OCI-M2 (cell line): ENCODE measurements around the gene IFRD1.
A peak's percentile ranks its signal among the peaks of the same experiment; 100 is the strongest.

Source experiments
- DNase-seq: peaks from one replicate; lab custom pipeline; 2025; ENCODE audit not compliant: unreplicated experiment; lab: John Stamatoyannopoulos, UW

The IFRD1 gene

GRCh38 chr7:112487457-112488263, 37.4 kb downstream of the IFRD1 start:
- no peak for DNase-seq

GRCh38 chr7:112488264-112488552, 37.9 kb downstream of the IFRD1 start:
- DNase-seq: no peak

GRCh38 chr7:112492186-112492585, 41.9 kb downstream of the IFRD1 start:
- no peak for DNase-seq

GRCh38 chr7:112494656-112495055, 44.4 kb downstream of the IFRD1 start:
- DNase-seq: no peak

GRCh38 chr7:112495156-112495788, 45.0 kb downstream of the IFRD1 start:
- no peak for DNase-seq

GRCh38 chr7:112495810-112496462, 45.7 kb downstream of the IFRD1 start:
- DNase-seq: no peak

GRCh38 chr7:112497481-112497880, 47.2 kb downstream of the IFRD1 start:
- DNase-seq: no peak

- DNase-seq: no peak
These were observed 50.4 kb downstream of the IFRD1 start for GRCh38 chr7:112500619-112501018.

GRCh38 chr7:112501801-112502503, 51.7 kb downstream of the IFRD1 start:
- DNase-seq: no peak

- DNase-seq: no peak
These were observed 52.4 kb downstream of the IFRD1 start for GRCh38 chr7:112502700-112503099.

GRCh38 chr7:112503361-112503972, 53.2 kb downstream of the IFRD1 start:
- DNase-seq: peak; percentile 70

GRCh38 chr7:112504093-112504695, 53.9 kb downstream of the IFRD1 start:
- no peak for DNase-seq

- no peak for DNase-seq
These were observed 55.2 kb downstream of the IFRD1 start for GRCh38 chr7:112505495-112505894.

- DNase-seq: no peak
These were observed 58.1 kb downstream of the IFRD1 start for GRCh38 chr7:112508404-112508803.

GRCh38 chr7:112509402-112509801, 59.1 kb downstream of the IFRD1 start:
- no peak for DNase-seq

- DNase-seq: no peak
These were observed 59.9 kb downstream of the IFRD1 start for GRCh38 chr7:112510001-112510742.

- no peak for DNase-seq
These were observed 60.5 kb downstream of the IFRD1 start for GRCh38 chr7:112510743-112511110.

GRCh38 chr7:112511451-112512202, 61.4 kb downstream of the IFRD1 start:
- DNase-seq: no peak

GRCh38 chr7:112512451-112513210, 62.4 kb downstream of the IFRD1 start:
- no peak for DNase-seq
